NCI-H1105 treated with DMSO at 0.1 percent for 48 hours (cell line): ENCODE results near the gene GET4.
A peak's percentile ranks its signal among the peaks of the same experiment; 100 is the strongest.

Experiments used
- DNase-seq: peaks from one replicate; lab custom pipeline; 2025; lab: John Stamatoyannopoulos, UW

The GET4 gene

GRCh38 chr7:886626-887487 lies 10.5 kb downstream of the GET4 start:
- DNase-seq, result no peak

- no peak for DNase-seq
Observed at GRCh38 chr7:887488-887820, 11.1 kb downstream of the GET4 start.

- DNase-seq, result no peak
Observed at GRCh38 chr7:888081-889024, 12.0 kb downstream of the GET4 start.

GRCh38 chr7:889025-889390 lies 12.7 kb downstream of the GET4 start:
- no peak for DNase-seq

GRCh38 chr7:889391-889790 lies 13.0 kb downstream of the GET4 start:
- DNase-seq, result no peak

- no peak for DNase-seq
Observed at GRCh38 chr7:890868-891267, 14.5 kb downstream of the GET4 start.

- DNase-seq, result no peak
Observed at GRCh38 chr7:891291-891690, 14.9 kb downstream of the GET4 start.

- DNase-seq, result no peak
Observed at GRCh38 chr7:891805-892204, 15.5 kb downstream of the GET4 start.

- DNase-seq, result no peak
Observed at GRCh38 chr7:892648-893593, 16.6 kb downstream of the GET4 start.

GRCh38 chr7:893686-894085 lies 17.3 kb downstream of the GET4 start:
- no peak for DNase-seq

GRCh38 chr7:894164-894867 lies 18.0 kb downstream of the GET4 start:
- DNase-seq, result no peak

GRCh38 chr7:894927-895450 lies 18.6 kb downstream of the GET4 start:
- DNase-seq, result no peak

- DNase-seq, result no peak
Observed at GRCh38 chr7:895451-896052, 19.2 kb downstream of the GET4 start.

GRCh38 chr7:896346-897075 lies 20.2 kb downstream of the GET4 start:
- no peak for DNase-seq

- no peak for DNase-seq
Observed at GRCh38 chr7:897086-897485, 20.7 kb downstream of the GET4 start.

- peak; percentile 3 for DNase-seq
Observed at GRCh38 chr7:897771-898376, 21.5 kb downstream of the GET4 start.

- no peak for DNase-seq
Observed at GRCh38 chr7:898460-898854, 22.1 kb downstream of the GET4 start.

GRCh38 chr7:898855-899681 lies 22.7 kb downstream of the GET4 start:
- no peak for DNase-seq

GRCh38 chr7:899806-900205 lies 23.5 kb downstream of the GET4 start:
- no peak for DNase-seq
